ENCODE results near the gene NAALADL2.
"Not testable (repeated sequence)": the region's sequence is repeated elsewhere in the genome, so short reads cannot be mapped to it uniquely, and the experiment has no call there.

NAALADL2 gene

DNA sequence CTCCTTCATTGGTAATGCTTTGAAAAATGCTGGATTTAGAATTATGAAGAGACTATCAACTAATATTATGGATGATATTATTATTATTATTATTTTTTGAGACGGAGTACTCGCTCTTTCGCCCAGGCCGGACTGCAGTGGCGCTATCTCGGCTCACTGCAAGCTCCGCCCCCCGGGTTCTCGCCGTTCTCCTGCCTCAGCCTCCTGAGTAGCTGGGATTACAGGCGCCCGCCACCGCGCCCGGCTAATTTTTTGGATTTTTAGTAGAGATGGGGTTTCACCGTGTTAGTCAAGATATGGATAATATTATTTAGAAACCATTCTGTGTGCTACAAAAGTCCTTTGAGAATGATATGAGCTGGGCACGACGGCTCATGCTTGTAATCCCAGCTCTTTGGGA, 512.1 kb downstream of the NAALADL2 start:
- DNase-seq (ENCODE audit: low spot score): not testable (repeated sequence)

- no peak for DNase-seq (ENCODE audit: low spot score)
Measured at GRCh38 chr3:175374705-175375104, 515.6 kb downstream of the NAALADL2 start.

DNA sequence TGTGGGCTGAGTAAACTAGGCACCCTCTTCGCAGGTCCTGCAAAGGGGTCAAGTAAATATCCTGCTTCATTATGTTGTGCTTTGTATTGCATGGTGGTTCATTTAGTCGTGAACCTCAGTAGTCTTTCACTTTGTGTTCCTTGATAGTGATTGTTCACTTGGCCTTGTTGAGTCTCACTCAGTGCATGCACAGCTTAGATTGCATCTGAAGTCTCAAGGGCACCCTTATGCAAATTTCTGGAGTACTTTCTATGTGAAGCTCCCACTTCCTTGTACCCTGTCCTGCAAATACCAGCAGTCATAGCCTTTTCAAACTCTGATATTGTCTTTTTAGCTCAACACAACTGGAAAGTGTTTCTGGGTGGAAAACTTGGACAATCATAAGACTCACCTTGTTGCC, 519.2 kb downstream of the NAALADL2 start:
- no peak for DNase-seq (ENCODE audit: low spot score)

GRCh38 chr3:175381685-175382084, 522.6 kb downstream of the NAALADL2 start:
- no peak for DNase-seq (ENCODE audit: low spot score)

- no peak for DNase-seq (ENCODE audit: low spot score)
Measured at GRCh38 chr3:175383371-175383770, 524.2 kb downstream of the NAALADL2 start.

- DNase-seq (ENCODE audit: low spot score): no peak
Measured at GRCh38 chr3:175383813-175384212, 524.7 kb downstream of the NAALADL2 start.

GRCh38 chr3:175384569-175384968, 525.4 kb downstream of the NAALADL2 start:
- no peak for DNase-seq (ENCODE audit: low spot score)

DNA sequence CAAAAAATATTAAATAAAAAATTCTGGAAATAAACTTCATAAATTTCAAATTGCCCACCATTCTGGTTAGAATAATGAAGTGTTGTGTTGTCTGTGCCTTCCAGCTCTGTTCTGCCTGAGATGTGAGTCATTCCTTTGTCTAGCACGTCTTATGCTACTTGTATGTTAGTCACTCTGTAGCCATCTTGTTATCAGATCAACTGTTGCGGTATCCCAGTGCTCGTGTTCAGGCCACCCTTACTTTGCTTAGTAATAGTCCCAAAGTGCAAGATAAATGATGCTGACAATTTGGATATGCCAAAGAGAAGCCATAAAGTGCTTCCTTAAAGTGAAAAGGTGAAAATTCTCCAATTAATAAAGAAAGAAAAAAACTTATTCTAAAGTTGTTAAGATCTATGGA, 527.5 kb downstream of the NAALADL2 start:
- peak; percentile 5 for DNase-seq (ENCODE audit: low spot score)

- no peak for DNase-seq (ENCODE audit: low spot score)
Measured at GRCh38 chr3:175389560-175389959, 530.4 kb downstream of the NAALADL2 start.

DNA sequence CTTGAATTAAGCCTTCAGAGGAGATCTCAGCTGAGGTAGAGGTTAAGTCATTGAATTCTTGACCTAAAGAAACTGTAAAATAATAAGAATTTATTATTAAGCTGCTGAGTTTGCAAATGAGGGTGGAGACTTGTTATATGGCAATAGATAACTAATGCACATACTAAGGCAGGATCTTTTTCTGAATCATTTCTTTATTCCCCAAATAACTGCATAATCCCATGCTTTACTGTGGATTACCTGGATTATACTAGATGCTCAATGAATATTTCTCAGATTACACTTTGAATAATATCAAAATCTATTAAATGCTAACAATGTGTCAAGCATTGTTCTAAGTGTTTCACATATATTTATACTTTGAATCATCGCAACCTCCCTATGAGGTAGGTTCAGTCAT, 532.5 kb downstream of the NAALADL2 start:
- DNase-seq (ENCODE audit: low spot score): no peak

GRCh38 chr3:175392653-175393052, 533.5 kb downstream of the NAALADL2 start:
- no peak for DNase-seq (ENCODE audit: low spot score)

- no peak for DNase-seq (ENCODE audit: low spot score)
Measured at GRCh38 chr3:175397372-175397771, 538.2 kb downstream of the NAALADL2 start.

GRCh38 chr3:175398676-175399075, 539.5 kb downstream of the NAALADL2 start:
- DNase-seq (ENCODE audit: low spot score): no peak

DNA sequence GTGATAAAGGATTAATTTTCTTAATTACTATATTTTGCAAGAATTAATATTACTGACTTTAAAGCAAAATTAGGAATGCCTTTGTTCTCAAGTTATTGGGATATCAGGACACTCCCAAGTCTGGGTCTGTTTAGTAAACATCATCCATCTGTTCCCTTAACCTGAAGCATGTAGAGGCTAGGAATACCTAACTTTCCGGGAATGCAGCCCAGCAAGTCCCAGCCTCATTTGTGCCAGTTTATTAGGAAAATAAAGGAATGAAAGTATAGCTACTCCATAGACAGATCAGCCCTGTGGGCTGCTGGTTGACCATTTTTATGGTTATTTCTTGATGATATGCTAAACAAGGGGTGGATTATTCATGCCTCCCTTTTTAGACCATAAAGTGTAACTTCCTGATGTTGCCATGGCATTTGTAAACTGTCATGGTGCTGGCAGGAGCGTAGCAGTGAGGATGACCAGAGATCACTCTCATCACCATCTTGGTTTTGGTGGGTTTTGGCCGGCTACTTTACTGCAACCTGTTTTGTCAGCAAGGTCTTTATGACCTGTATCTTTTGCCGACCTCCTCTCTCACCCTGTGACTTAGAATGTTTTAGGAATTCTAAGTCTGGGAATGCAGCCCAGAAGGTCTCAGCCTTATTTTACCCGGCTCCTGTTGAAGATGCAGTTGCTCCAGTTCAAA, 540.2 kb downstream of the NAALADL2 start:
- DNase-seq (ENCODE audit: low spot score): no peak

DNA sequence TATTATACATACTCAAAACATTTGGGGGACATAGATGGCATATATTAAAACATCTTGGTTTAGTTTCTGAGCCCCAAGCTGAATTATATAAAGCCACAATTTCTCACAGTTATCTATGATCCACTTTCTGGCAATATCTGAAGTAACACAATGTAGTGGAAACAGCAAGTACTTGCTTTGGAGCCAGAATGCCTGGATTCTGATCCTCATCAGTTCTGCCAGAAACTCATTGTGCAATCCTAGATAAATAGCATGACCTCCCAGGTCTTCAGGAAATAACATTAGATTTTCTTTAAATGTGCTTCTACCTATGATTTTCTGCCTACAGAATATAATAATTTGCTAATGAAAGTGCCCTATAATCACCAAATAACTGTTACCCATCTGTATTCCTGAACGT, 544.9 kb downstream of the NAALADL2 start:
- no peak for DNase-seq (ENCODE audit: low spot score)

GRCh38 chr3:175404621-175405020, 545.5 kb downstream of the NAALADL2 start:
- no peak for DNase-seq (ENCODE audit: low spot score)

- no peak for DNase-seq (ENCODE audit: low spot score)
Measured at GRCh38 chr3:175410251-175410650, 551.1 kb downstream of the NAALADL2 start.

- DNase-seq (ENCODE audit: low spot score): no peak
Measured at GRCh38 chr3:175411405-175411804, 552.3 kb downstream of the NAALADL2 start.

- DNase-seq (ENCODE audit: low spot score): no peak
Measured at GRCh38 chr3:175411946-175412345, 552.8 kb downstream of the NAALADL2 start.

GRCh38 chr3:175413926-175414325, 554.8 kb downstream of the NAALADL2 start:
- no peak for DNase-seq (ENCODE audit: low spot score)

DNA sequence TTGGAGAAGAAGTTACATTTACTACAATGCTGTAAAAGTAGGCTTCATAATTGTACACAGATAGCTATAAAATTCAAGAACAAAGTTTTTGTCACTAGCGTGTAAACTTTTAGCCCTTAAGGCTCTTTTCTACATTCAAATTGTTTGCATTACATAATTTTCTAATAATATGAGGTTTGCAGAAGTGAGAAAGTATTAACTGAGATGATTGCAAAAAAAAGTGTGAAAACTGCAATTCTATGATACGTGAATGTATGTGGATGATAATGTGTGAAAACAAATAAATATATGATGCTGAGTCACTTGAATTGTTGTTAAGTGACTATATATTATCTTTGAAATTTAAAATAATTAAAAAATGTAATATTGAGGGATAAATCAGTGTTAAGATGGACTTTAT, 557.5 kb downstream of the NAALADL2 start:
- no peak for DNase-seq (ENCODE audit: low spot score)

- DNase-seq (ENCODE audit: low spot score): no peak
Measured at GRCh38 chr3:175417426-175417825, 558.3 kb downstream of the NAALADL2 start.

DNA sequence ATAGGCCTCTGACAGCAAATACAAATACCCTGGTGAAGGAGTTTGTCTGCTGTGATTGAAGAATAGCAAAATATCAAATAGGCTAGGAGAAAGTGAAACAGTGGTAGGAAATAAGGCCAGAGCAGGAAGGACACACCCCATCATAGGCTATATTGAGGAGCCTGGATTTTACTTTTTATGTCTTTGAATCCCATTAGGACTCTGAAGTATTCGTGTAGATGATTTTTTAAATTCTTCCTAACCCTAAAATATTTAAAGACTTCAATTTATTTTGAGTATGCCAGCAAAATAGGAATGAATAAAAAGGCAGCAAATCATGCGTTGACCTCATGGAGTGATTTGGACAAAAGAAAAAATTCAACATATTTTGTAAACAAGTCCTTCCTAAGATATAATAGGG, 562.8 kb downstream of the NAALADL2 start:
- no peak for DNase-seq (ENCODE audit: low spot score)

DNA sequence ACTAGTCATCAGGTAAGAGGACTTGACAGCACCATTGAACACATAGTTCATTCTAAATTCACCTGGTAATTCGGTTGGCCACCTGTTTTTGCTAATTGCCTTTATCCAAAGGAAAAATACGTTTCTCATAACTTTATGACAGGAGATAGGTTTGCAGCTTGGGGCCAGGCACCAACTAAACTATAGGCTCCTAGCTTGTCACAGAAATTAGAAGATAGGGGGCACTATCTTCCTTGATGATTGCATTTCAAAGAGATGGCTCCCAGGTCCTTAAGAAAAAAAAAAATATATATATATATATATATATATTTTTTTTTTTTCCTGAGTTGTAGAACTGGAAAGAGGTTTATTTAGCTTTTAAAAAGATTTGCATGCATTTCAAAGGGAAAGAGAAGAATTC, 563.6 kb downstream of the NAALADL2 start:
- no peak for DNase-seq (ENCODE audit: low spot score)
